ENCODE measurements around the gene MAPKAPK2.

GRCh38 chr1:206779638-206780037 lies 94.9 kb downstream of the MAPKAPK2 start:
- TF ChIP-seq CTCF (IDR thresholded peaks at IDR 0.05): no peak
- TF ChIP-seq POLR2AphosphoS5 (IDR thresholded peaks at IDR 0.05; ENCODE audit: low read depth, low read length): no peak
- TF ChIP-seq REST (IDR thresholded peaks at IDR 0.05; ENCODE audit: insufficient read depth in 1 of 2, low read depth in 2 of 2, low read length in 1 of 2): no peak
- no peak for TF ChIP-seq TCF7L2 (IDR thresholded peaks at IDR 0.05; ENCODE audit: low read depth, low read length)
